GM12878 (cell line): ENCODE data around the gene CUL9. TPM values are rescaled to one million over a fixed set of nuclear protein-coding genes. Genes with fewer than 3 reads are reported as not detected.
A peak's percentile ranks its signal among the peaks of the same experiment; 100 is the strongest.

Experiments
- ATAC-seq: fragments of 200-7000 bp; cut with Tn5 transposase; 3 replicates; pipeline ENCODE4 v1.9.1; 2020; ENCODE audit warnings: mild to moderate bottlenecking, moderate library complexity
- BruUV-seq: library from RNA; stranded (reverse); fragments of 400-500 nt; replicated peaks from 2 replicates; lab custom pipeline; 2021; lab: Mats Ljungman, UMichigan
- CTCF ChIA-PET: fragments of 300-600 bp; sonication (Branson Sonifier 250); formaldehyde crosslinking; extraction: SDS; loops from one replicate; lab custom pipeline; 2021; ENCODE audit warnings: inconsistent platforms; lab: Yijun Ruan, JAX
- POLR2A ChIA-PET: fragments of 350-600 bp; formaldehyde crosslinking; extraction: SDS; loops from one replicate; lab custom pipeline; 2021; ENCODE audit warnings: inconsistent platforms; lab: Charles Lee
- RAD21 ChIA-PET: fragments of 300-600 bp; sonication (Branson Sonifier 250); formaldehyde crosslinking; loops from one replicate; lab custom pipeline; 2023; ENCODE audit warnings: antibody characterized with exemption; ENCODE audit not compliant: unreplicated experiment; lab: Charles Lee
- SMC1A ChIA-PET: fragments of 300-600 bp; sonication (Branson Sonifier 250); formaldehyde crosslinking; loops from one replicate; lab custom pipeline; 2023; ENCODE audit not compliant: unreplicated experiment, uncharacterized antibody; lab: Charles Lee
- DNase-seq: peaks from one replicate; pipeline ENCODE4 v3.0.0-alpha.2; 2011; ENCODE audit warnings: low read depth, low spot score
- FAIRE-seq: peaks from 3 replicates; lab custom pipeline; 2011; peaks lifted over from hg19 to GRCh38; lab: Jason Lieb, UNC
- H2AFZ ChIP-seq: 2 replicates; pipeline ENCODE4 v1.6.0; 2011; ENCODE audit warnings: low read depth, low read length, control low read depth; ENCODE audit not compliant: control insufficient read depth
- H3K27ac ChIP-seq: 2 replicates; pipeline ENCODE4 v1.5.1; 2011; ENCODE audit warnings: control low read depth; ENCODE audit not compliant: control insufficient read depth, insufficient read depth
- H3K27me3 ChIP-seq, 2 experiments: replicated peaks in 1 of 2; 2 replicates each; pipeline versions ENCODE4 v1.6.0 to v1.6.1; 2011; ENCODE audit warnings: low read length in 1 of 2; ENCODE audit not compliant: control insufficient read depth in 2 of 2, insufficient read depth in 2 of 2
- H3K36me3 ChIP-seq, 2 experiments: 2 replicates each; pipeline ENCODE4 v1.5.1; 2011; ENCODE audit warnings: low read length in 1 of 2; ENCODE audit not compliant: control insufficient read depth in 2 of 2, insufficient read depth in 2 of 2
- H3K4me1 ChIP-seq: 2 replicates; pipeline ENCODE4 v1.6.1; 2011; ENCODE audit warnings: mild to moderate bottlenecking, low read length, moderate library complexity, mixed read lengths; ENCODE audit not compliant: control insufficient read depth, insufficient read depth
- H3K4me2 ChIP-seq: 2 replicates; pipeline ENCODE4 v1.6.0; 2011; ENCODE audit warnings: control low read depth; ENCODE audit not compliant: control insufficient read depth, insufficient read depth
- H3K4me3 ChIP-seq: fragments of 200-600 bp; sonication (generic); 2 replicates; pipeline ENCODE4 v1.5.1; 2016
- H3K79me2 ChIP-seq: 2 replicates; pipeline ENCODE4 v1.6.0; 2011; ENCODE audit warnings: low read length; ENCODE audit not compliant: control insufficient read depth, insufficient read depth
- H3K9ac ChIP-seq: 2 replicates; pipeline ENCODE4 v1.8.0; 2011; ENCODE audit warnings: low read length, control low read depth, mixed read lengths; ENCODE audit not compliant: control insufficient read depth, insufficient read depth
- H3K9me3 ChIP-seq: replicated peaks from 3 replicates; pipeline ENCODE4 v1.5.1; 2011; ENCODE audit warnings: mild to moderate bottlenecking, low read length; ENCODE audit not compliant: control insufficient read depth, insufficient read depth
- H4K20me1 ChIP-seq: 2 replicates; pipeline ENCODE4 v1.6.0; 2011; ENCODE audit not compliant: control insufficient read depth, insufficient read depth
- GATAD2B ChIP-seq: fragments of 450-650 bp; conservative IDR thresholded peaks from 2 replicates; pipeline ENCODE4 v1.6.1; 2017; ENCODE audit warnings: low read depth, mild to moderate bottlenecking, moderate library complexity
- HCFC1 ChIP-seq: fragments of 150-350 bp; IDR thresholded peaks from 2 replicates; pipeline ENCODE4 v1.6.1; 2014; ENCODE audit warnings: low read length
- KAT2A ChIP-seq: conservative IDR thresholded peaks from 2 replicates; pipeline ENCODE4 v1.6.1; 2011; ENCODE audit warnings: low read depth, low read length; ENCODE audit not compliant: control insufficient read depth
- MTA3 ChIP-seq: IDR thresholded peaks from 2 replicates; pipeline ENCODE4 v1.6.1; 2012; ENCODE audit warnings: low read length, inconsistent platforms, borderline replicate concordance
- PBX3 ChIP-seq: IDR thresholded peaks from 2 replicates; pipeline ENCODE4 v1.6.1; 2011; ENCODE audit warnings: mild to moderate bottlenecking, low read depth, low read length, moderate library complexity; ENCODE audit not compliant: insufficient replicate concordance
- POLR2A ChIP-seq: IDR thresholded peaks from 2 replicates; pipeline ENCODE4 v1.6.1; 2011; ENCODE audit warnings: low read depth, mild to moderate bottlenecking, low read length
- POLR2AphosphoS2 ChIP-seq: IDR thresholded peaks from 2 replicates; pipeline ENCODE4 v1.6.1; 2011; ENCODE audit warnings: low read depth, mild to moderate bottlenecking, low read length, improper control_type of control experiment, moderate library complexity
- RAD51 ChIP-seq: fragments of 450-650 bp; IDR thresholded peaks from 2 replicates; pipeline ENCODE4 v1.6.1; 2016; ENCODE audit warnings: moderate library complexity, mild to moderate bottlenecking, inconsistent platforms
- RB1 ChIP-seq: fragments of 450-650 bp; formaldehyde crosslinking; IDR thresholded peaks from 2 replicates; pipeline ENCODE4 v1.6.1; 2017; ENCODE audit warnings: mild to moderate bottlenecking, borderline replicate concordance
- SIN3A ChIP-seq: IDR thresholded peaks from 2 replicates; pipeline ENCODE4 v1.6.1; 2012; ENCODE audit warnings: low read depth, low read length, improper control_type of control experiment
- USF1 ChIP-seq: IDR thresholded peaks from 2 replicates; pipeline ENCODE4 v1.6.1; 2011; ENCODE audit warnings: borderline replicate concordance, low read depth, mild to moderate bottlenecking, moderate library complexity, mixed read lengths, low read length; ENCODE audit not compliant: insufficient read depth; ENCODE audit errors: extremely low read length
- ZNF207 ChIP-seq: fragments of 450-650 bp; IDR thresholded peaks from 2 replicates; pipeline ENCODE4 v1.6.1; 2014; ENCODE audit warnings: antibody characterized with exemption, mild to moderate bottlenecking, borderline replicate concordance
- ZNF622 ChIP-seq: fragments of 450-650 bp; IDR thresholded peaks from 2 replicates; pipeline ENCODE4 v1.6.1; 2017; ENCODE audit warnings: mild to moderate bottlenecking, inconsistent platforms
- WGBS: methylation state at CpG from one replicate; pipeline ENCODE4 v1.1.6; 2016; ENCODE audit warnings: low lambda C conversion rate; ENCODE audit not compliant: insufficient replicate concordance, insufficient coverage; ENCODE audit errors: missing lambda C conversion rate; 5-methylcytosine and 5-hydroxymethylcytosine counted together
- in situ Hi-C: fragments of 300-500 bp; cut with MboI; formaldehyde crosslinking; loops from 9 replicates; pipeline ENCODE4 v1.14.3; 2018; ENCODE audit warnings: mixed read lengths
- intact Hi-C: fragments of 100-400 bp; cut with micrococcal nuclease; formaldehyde crosslinking; loops from one replicate; pipeline ENCODE4 v1.14.2; 2022; ENCODE audit not compliant: unreplicated experiment
- polyA plus RNA-seq, 11 experiments: library from polyadenylated mRNA; depleted of rRNA in 4 of 11; unstranded in 6 of 11; stranded (reverse) in 5 of 11; fragments of >200 nt; fragmentation: Nextera tagmentation in 4 of 11; fragmentation: Illumina TruSeq in 1 of 11; extraction: Ambion mirVana in 4 of 11; extraction: Trizol in 1 of 11; gene quantifications; 1 replicate in 1 of 11; 2 replicates in 10 of 11; pipeline versions ENCODE4 v1.2.1 to v1.2.3, GENCODE V29; 2011 to 2016; ENCODE audit warnings: inconsistent platforms in 2 of 11, missing spikeins in 2 of 11, low read depth in 1 of 11
- total RNA-seq, 4 experiments: library from RNA; depleted of rRNA in 3 of 4; stranded (reverse); fragments of >200 nt in 3 of 4; fragmentation: Illumina TruSeq in 1 of 4; extraction: Trizol in 1 of 4; gene quantifications; 2 replicates each; pipeline versions ENCODE4 v1.2.1 to v1.2.3, GENCODE V29; 2013 to 2021

Gene CUL9
- total and polyA plus RNA-seq, 10 of the 15 experiments (the other 5 are each of a cell fraction or from before 2014, with no cell fraction given): 1.2 to 48.3 (median 17.2) TPM

GRCh38 chr6:43222418-43223059 is 40.5 kb downstream of the CUL9 start:
- H3K27ac ChIP-seq: no peak overlapping the region
- in situ Hi-C loops: no loop called here

GRCh38 chr6:43223175-43223574 is 41.2 kb downstream of the CUL9 start:
- WGBS: 90% methylated on average over 14 of the region's 14 CpGs
- peak overlapping the region; percentile 22; the same call in 1 of the 2 replicates for H3K4me2 ChIP-seq
- no peaks in the 10 kb centered on the region for H4K20me1 ChIP-seq
- H3K4me3 ChIP-seq: no peak overlapping the region; the same call in 1 of the 2 replicates
- no peak for DNase-seq
- H3K4me1 ChIP-seq: peaks cover 20% of the 10 kb centered on the region
- ChIA-PET CTCF (interaction anchor here (0.7 to 2.0 kb wide), 6 partner anchors 10 to 283 kb away, joined by 3 to 9 read pairs (median 4); no protein-coding TSS in a partner anchor), POLR2A (interaction anchor here (1.3 to 3.4 kb wide), 3 partner anchors 10 to 49 kb away, joined by 4 to 26 read pairs (median 4); no protein-coding TSS in a partner anchor), SMC1A (interaction anchor here (1.3 to 2.1 kb wide), 4 partner anchors 8 to 50 kb away, joined by 3 to 10 read pairs (median 4); no protein-coding TSS in a partner anchor), RAD21 (interaction anchor here (1.8 kb wide), 1 partner anchor 50 kb away, joined by 18 read pairs; no protein-coding TSS in a partner anchor)
- in situ Hi-C loops (no loop called here), intact Hi-C loops (no loop called here)
- no peak overlapping the region for H2AFZ ChIP-seq
- no peak for FAIRE-seq
- H3K36me3 ChIP-seq: no peaks in the 10 kb centered on the region; a peak in 1 of 4 replicates
- BruUV-seq: no TSS peak
- no peak for ATAC-seq
- no peaks in the 10 kb centered on the region for H3K27me3 ChIP-seq
- peaks cover 14% of the 10 kb centered on the region for H3K79me2 ChIP-seq
- no peak overlapping the region for H3K27ac ChIP-seq
- H3K9ac ChIP-seq: peak overlapping the region; percentile 77; the same call in 1 of the 2 replicates
- H3K9me3 ChIP-seq: no peaks in the 10 kb centered on the region
- no peak for TF ChIP-seq SIN3A
- no peak for TF ChIP-seq RAD51
- TF ChIP-seq ZNF622: no peak
- TF ChIP-seq USF1: no peak
- no peak for TF ChIP-seq PBX3
- no peak for TF ChIP-seq RB1
- no peak for TF ChIP-seq ZNF207
- TF ChIP-seq KAT2A: no peak
- no peak for TF ChIP-seq MTA3
- TF ChIP-seq GATAD2B: no peak

More at GRCh38 chr6:43222418-43223059, 40.5 kb downstream of the CUL9 start:
- ATAC-seq (no peak), FAIRE-seq (no peak), DNase-seq (no peak)
- ChIA-PET POLR2A (interaction anchor here (3.4 kb wide), 1 partner anchor 48 kb away, joined by 26 read pairs; no protein-coding TSS in a partner anchor), SMC1A (interaction anchor here (2.1 kb wide), 1 partner anchor 49 kb away, joined by 10 read pairs; no protein-coding TSS in a partner anchor), RAD21 (no interaction called here), CTCF (interaction anchor here (0.7 to 1.2 kb wide), 3 partner anchors 10 to 283 kb away, joined by 3 to 4 read pairs (median 4); no protein-coding TSS in a partner anchor)
- intact Hi-C loops: no loop called here
- peaks cover 10% of the 10 kb centered on the region for H3K79me2 ChIP-seq
- H3K4me3 ChIP-seq: no peak overlapping the region
- WGBS: 95% methylated on average over 15 of the region's 15 CpGs
- H3K9ac ChIP-seq: no peak overlapping the region
- peaks cover 19% of the 10 kb centered on the region for H3K4me1 ChIP-seq
- no peaks in the 10 kb centered on the region; a peak in 1 of 4 replicates for H3K36me3 ChIP-seq
- no peaks in the 10 kb centered on the region for H3K27me3 ChIP-seq
- no TSS peak for BruUV-seq
- TF ChIP-seq POLR2A: peak; percentile 11; the same call in 1 of the 2 replicates
- TF ChIP-seq HCFC1: no peak
- TF ChIP-seq POLR2AphosphoS2: no peak
- H3K9me3 ChIP-seq: no peaks in the 10 kb centered on the region
- no peak overlapping the region for H2AFZ ChIP-seq
- no peaks in the 10 kb centered on the region for H4K20me1 ChIP-seq
- H3K4me2 ChIP-seq: 0 out of 2 replicates have a peak overlapping the region, but pooled peaks have one; percentile 22
